Measurements from ENCODE around the gene HID1. TPM values are rescaled to one million over a fixed set of nuclear protein-coding genes. Genes with fewer than 3 reads are reported as not detected.

HID1 gene
- total and polyA plus RNA-seq, 2 donors (not counting 1 experiment from before 2014, with no cell fraction given): 3.9 to 4.0 TPM

GRCh38 chr17:75005291-75005690 lies 32.7 kb upstream of the HID1 start:
- no peak overlapping the region for H3K27ac ChIP-seq (ENCODE audit: low read length in 2 of 2)
- Mint-ChIP-seq H3K27me3 (peaks cover 4% of the 10 kb centered on the region), H3K4me1 (no peaks in the 10 kb centered on the region), H3K27ac (no peak overlapping the region), H3K4me3 (no peak overlapping the region), H3K9me3 (ENCODE audit: insufficient read depth) (no peaks in the 10 kb centered on the region)
- no peak overlapping the region for H2AFZ ChIP-seq (ENCODE audit: insufficient read depth, low read depth, low read length, poor library complexity, severe bottlenecking)
- no peak for DNase-seq
- ATAC-seq (ENCODE audit: low read depth): no peak
- H3K4me2 ChIP-seq (replicated peaks; ENCODE audit: low read depth, low read length, poor library complexity, severe bottlenecking): no peak overlapping the region
- intact Hi-C loops (cut with micrococcal nuclease): no loop called here
- H3K9me3 ChIP-seq (ENCODE audit: control extremely low read depth in 1 of 3, control insufficient read depth in 2 of 3, insufficient read depth in 1 of 3, low read length in 2 of 3): no peaks in the 10 kb centered on the region
- POLR2A ChIA-PET: no interaction called here
- H3K4me1 ChIP-seq (ENCODE audit: control insufficient read depth in 2 of 2, insufficient read depth in 2 of 2, low read length in 2 of 2): no peaks in the 10 kb centered on the region
- H3K4me3 ChIP-seq (ENCODE audit: control extremely low read depth in 1 of 5, extremely low read depth in 1 of 5, insufficient read depth in 1 of 5, low read depth in 2 of 5, low read length in 4 of 5): no peak overlapping the region
- TF ChIP-seq EZH2 (IDR thresholded peaks at IDR 0.05; ENCODE audit: borderline replicate concordance, insufficient read depth, low read depth, low read length, poor library complexity, severe bottlenecking) (no peak), CTCF (IDR thresholded peaks at IDR 0.05) (no peak)
- no peaks in the 10 kb centered on the region for H3K36me3 ChIP-seq (replicated peaks in 1 of 2; ENCODE audit: control extremely low read depth in 1 of 2, control insufficient read depth in 1 of 2, extremely low read depth in 1 of 2, insufficient read depth in 2 of 2, low read length in 1 of 2)
- no peak overlapping the region for H3K9ac ChIP-seq (ENCODE audit: low read length)
- no peaks in the 10 kb centered on the region for H3K79me2 ChIP-seq (ENCODE audit: control insufficient read depth, insufficient read depth, low read length)
- no peaks in the 10 kb centered on the region for H4K20me1 ChIP-seq (ENCODE audit: control insufficient read depth, insufficient read depth, low read length, poor library complexity, severe bottlenecking)
- peaks cover 0 to 4% (median 0%) of the 10 kb centered on the region in 4 experiments for H3K27me3 ChIP-seq (replicated peaks in 1 of 4; ENCODE audit: control extremely low read depth in 1 of 4, control insufficient read depth in 3 of 4, insufficient read depth in 4 of 4, low read length in 3 of 4)
- 93% methylated on average over 5 of the region's 8 CpGs for WGBS (ENCODE audit: insufficient coverage)
- CTCF ChIA-PET: interaction anchor here (0.6 to 1.0 kb wide), 2 partner anchors 8 to 45 kb away, joined by 3 to 4 read pairs; no protein-coding TSS in a partner anchor

- WGBS (ENCODE audit: insufficient coverage): 100% methylated on average over 2 of the region's 3 CpGs
- ATAC-seq (ENCODE audit: low read depth): no peak
These were observed 31.8 kb upstream of the HID1 start for GRCh38 chr17:75004371-75004770.

More at GRCh38 chr17:75004371-75004770, 31.8 kb upstream of the HID1 start:
- H3K4me3 Mint-ChIP-seq: no peak overlapping the region
- no peak for DNase-seq
- Histone ChIP-seq H3K79me2 (ENCODE audit: control insufficient read depth, insufficient read depth, low read length) (no peaks in the 10 kb centered on the region), H3K27me3 (replicated peaks in 1 of 4; ENCODE audit: control extremely low read depth in 1 of 4, control insufficient read depth in 3 of 4, insufficient read depth in 4 of 4, low read length in 3 of 4) (peaks cover 0 to 4% (median 0%) of the 10 kb centered on the region in 4 experiments), H3K27ac (ENCODE audit: low read length in 2 of 2) (no peak overlapping the region), H3K36me3 (replicated peaks in 1 of 2; ENCODE audit: control extremely low read depth in 1 of 2, control insufficient read depth in 1 of 2, extremely low read depth in 1 of 2, insufficient read depth in 2 of 2, low read length in 1 of 2) (no peaks in the 10 kb centered on the region), H3K9ac (ENCODE audit: low read length) (no peak overlapping the region), H2AFZ (ENCODE audit: insufficient read depth, low read depth, low read length, poor library complexity, severe bottlenecking) (no peak overlapping the region), H3K9me3 (ENCODE audit: control extremely low read depth in 1 of 3, control insufficient read depth in 2 of 3, insufficient read depth in 1 of 3, low read length in 2 of 3) (no peaks in the 10 kb centered on the region), H3K4me1 (ENCODE audit: control insufficient read depth in 2 of 2, insufficient read depth in 2 of 2, low read length in 2 of 2) (no peaks in the 10 kb centered on the region), H3K4me2 (replicated peaks; ENCODE audit: low read depth, low read length, poor library complexity, severe bottlenecking) (no peak overlapping the region), H4K20me1 (ENCODE audit: control insufficient read depth, insufficient read depth, low read length, poor library complexity, severe bottlenecking) (no peaks in the 10 kb centered on the region), H3K4me3 (ENCODE audit: control extremely low read depth in 1 of 5, extremely low read depth in 1 of 5, insufficient read depth in 1 of 5, low read depth in 2 of 5, low read length in 4 of 5) (no peak overlapping the region)
- H3K9me3 Mint-ChIP-seq (ENCODE audit: insufficient read depth): no peaks in the 10 kb centered on the region
- intact Hi-C loops (cut with micrococcal nuclease): no loop called here
- no peak overlapping the region for H3K27ac Mint-ChIP-seq
- peaks cover 4% of the 10 kb centered on the region for H3K27me3 Mint-ChIP-seq
- CTCF ChIA-PET: interaction anchor here (0.6 to 0.8 kb wide), 2 partner anchors 42 to 44 kb away, joined by 3 to 4 read pairs; no protein-coding TSS in a partner anchor
- H3K4me1 Mint-ChIP-seq: no peaks in the 10 kb centered on the region
- TF ChIP-seq CTCF (IDR thresholded peaks at IDR 0.05) (no peak), EZH2 (IDR thresholded peaks at IDR 0.05; ENCODE audit: borderline replicate concordance, insufficient read depth, low read depth, low read length, poor library complexity, severe bottlenecking) (no peak)
- POLR2A ChIA-PET: no interaction called here

Data from B cell (primary cell).